ENCODE results near the gene PLEKHA1. TPM values are rescaled to one million over a fixed set of nuclear protein-coding genes. Genes with fewer than 3 reads are reported as not detected.

Gene PLEKHA1
- total and polyA plus RNA-seq, 2 donors from 2014 or later: 19.5 to 168 TPM

DNA sequence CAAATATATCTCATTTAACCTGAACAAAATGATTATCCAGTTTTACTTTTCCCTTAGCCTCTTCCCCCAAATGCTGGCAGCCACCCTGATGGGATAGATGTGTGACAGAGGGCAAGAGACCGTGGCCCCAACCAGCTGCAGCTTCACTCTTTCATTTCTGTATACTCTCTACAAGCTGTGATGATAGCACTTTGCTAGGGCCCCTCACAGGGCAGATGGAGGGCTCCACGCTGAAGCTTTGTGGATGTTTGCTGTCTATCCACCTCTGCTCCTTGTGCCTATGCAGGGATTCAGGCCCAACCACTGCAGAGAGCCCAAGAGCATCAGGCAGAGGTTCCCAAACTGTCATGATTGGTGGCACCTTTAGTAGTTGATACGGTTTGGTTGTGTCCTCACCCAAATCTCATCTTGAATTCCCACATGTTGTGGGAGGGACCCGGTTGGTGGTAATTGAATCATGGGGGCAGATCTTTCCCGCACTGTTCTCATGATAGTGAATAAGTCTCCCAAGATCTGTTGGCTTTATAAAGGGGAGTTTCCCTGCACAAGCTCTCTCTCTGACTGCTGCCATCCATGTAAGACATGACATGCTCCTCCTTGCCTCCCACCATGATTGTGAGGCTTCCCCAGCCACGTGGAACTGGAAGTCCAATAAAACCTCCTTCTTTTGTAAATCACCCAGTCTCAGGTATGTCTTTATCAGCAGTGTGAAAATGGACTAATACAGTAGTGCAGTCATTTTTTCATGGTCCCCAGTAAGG is 107.0 kb downstream of the PLEKHA1 start:
- H3K9ac ChIP-seq (ENCODE audit: low read length in 3 of 3): no peak overlapping the region
- no peak for FAIRE-seq
- H3K27me3 ChIP-seq (ENCODE audit: control insufficient read depth, insufficient read depth, low read length): no peaks in the 10 kb centered on the region
- TF ChIP-seq, protein P1, sequence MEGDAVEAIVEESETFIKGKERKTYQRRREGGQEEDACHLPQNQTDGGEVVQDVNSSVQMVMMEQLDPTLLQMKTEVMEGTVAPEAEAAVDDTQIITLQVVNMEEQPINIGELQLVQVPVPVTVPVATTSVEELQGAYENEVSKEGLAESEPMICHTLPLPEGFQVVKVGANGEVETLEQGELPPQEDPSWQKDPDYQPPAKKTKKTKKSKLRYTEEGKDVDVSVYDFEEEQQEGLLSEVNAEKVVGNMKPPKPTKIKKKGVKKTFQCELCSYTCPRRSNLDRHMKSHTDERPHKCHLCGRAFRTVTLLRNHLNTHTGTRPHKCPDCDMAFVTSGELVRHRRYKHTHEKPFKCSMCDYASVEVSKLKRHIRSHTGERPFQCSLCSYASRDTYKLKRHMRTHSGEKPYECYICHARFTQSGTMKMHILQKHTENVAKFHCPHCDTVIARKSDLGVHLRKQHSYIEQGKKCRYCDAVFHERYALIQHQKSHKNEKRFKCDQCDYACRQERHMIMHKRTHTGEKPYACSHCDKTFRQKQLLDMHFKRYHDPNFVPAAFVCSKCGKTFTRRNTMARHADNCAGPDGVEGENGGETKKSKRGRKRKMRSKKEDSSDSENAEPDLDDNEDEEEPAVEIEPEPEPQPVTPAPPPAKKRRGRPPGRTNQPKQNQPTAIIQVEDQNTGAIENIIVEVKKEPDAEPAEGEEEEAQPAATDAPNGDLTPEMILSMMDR (IDR thresholded peaks at IDR 0.05; ENCODE audit: borderline replicate concordance, extremely low read depth, insufficient read depth): no peak
- H3K9me3 ChIP-seq (ENCODE audit: control insufficient read depth in 2 of 3, insufficient read depth in 1 of 3, low read length in 3 of 3): no peaks in the 10 kb centered on the region
- no peak overlapping the region for H3K27ac ChIP-seq (ENCODE audit: low read depth in 2 of 2, low read length in 2 of 2)
- no peak overlapping the region for H3K4me3 ChIP-seq (ENCODE audit: low read length in 3 of 3)
- DNase-seq: no peak
- no peaks in the 10 kb centered on the region for H3K36me3 ChIP-seq (ENCODE audit: control insufficient read depth in 2 of 3, insufficient read depth in 3 of 3, low read length in 3 of 3)
- intact Hi-C loops (cut with DNase I): no loop called here
- H3K4me1 ChIP-seq (ENCODE audit: control insufficient read depth in 2 of 3, insufficient read depth in 2 of 3, low read depth in 1 of 3, low read length in 3 of 3): peaks cover 0 to 9% (median under 1%) of the 10 kb centered on the region in 3 donors

Small RNAs within 50 kb of the gene (microRNA-seq; reads per million reads assigned to microRNA genes)
- gene MIR3941: 1.0 reads per million

Other genes starting within 250 kb of the PLEKHA1 start
- 1.2 TPM for gene BTBD16, start 103.4 kb upstream of the PLEKHA1 start, total RNA-seq
- gene BTBD16, start 103.4 kb upstream of the PLEKHA1 start, polyA plus RNA-seq (ENCODE audit: insufficient read depth, low read depth, low replicate concordance): 0.34 TPM
- not detected for gene ARMS2, start 79.9 kb downstream of the PLEKHA1 start, total RNA-seq
- gene ARMS2, start 79.9 kb downstream of the PLEKHA1 start, polyA plus RNA-seq (ENCODE audit: insufficient read depth, low read depth, low replicate concordance): not detected
- gene HTRA1, start 86.8 kb downstream of the PLEKHA1 start, total RNA-seq: 86.0 TPM
- gene HTRA1, start 86.8 kb downstream of the PLEKHA1 start, polyA plus RNA-seq (ENCODE audit: insufficient read depth, low read depth, low replicate concordance): 345 TPM
- 0.06 TPM for gene DMBT1, start 186.0 kb downstream of the PLEKHA1 start, total RNA-seq
- not detected for gene DMBT1, start 186.0 kb downstream of the PLEKHA1 start, polyA plus RNA-seq (ENCODE audit: insufficient read depth, low read depth, low replicate concordance)